ENCODE measurements around the gene HSD3B7. TPM values are rescaled to one million over a fixed set of nuclear protein-coding genes. Genes with fewer than 3 reads are reported as not detected.

Gene HSD3B7
- total and polyA plus RNA-seq, 10 donors = 5.3 to 24.5 (median 18.1) TPM

- Histone ChIP-seq H3K4me1 (peaks cover 0 to 17% (median 12%) of the 10 kb centered on the region in 6 donors), H3K27ac (no peak overlapping the region), H3K36me3 (peaks cover 0 to 15% (median 7%) of the 10 kb centered on the region in 6 donors), H3K9me3 (no peaks in the 10 kb centered on the region), H3K27me3 (replicated peaks in 1 of 7) (peaks cover 0 to 6% (median 0%) of the 10 kb centered on the region in 7 donors), H3K4me3 (no peak overlapping the region)
- no peak for DNase-seq
- intact Hi-C loops (cut with DNase I; ENCODE audit: low total_unique reads) = loop anchor here (5.0 kb wide), 1 partner anchor 875 kb away; no protein-coding TSS in a partner anchor
- 80 to 89% (median 88%) methylated on average over 15 to 21 of the region's 21 CpGs for WGBS, 5 donors
- TF ChIP-seq POLR2AphosphoS5 (IDR thresholded peaks at IDR 0.05) (no peak), POLR2A (IDR thresholded peaks at IDR 0.05) (no peak), CTCF (IDR thresholded peaks at IDR 0.05 in 8 of 11, conservative IDR thresholded peaks at IDR 0.05 in 3 of 11) (no peak)
Observed at GRCh38 chr16:30992276-30992780, 7.3 kb downstream of the HSD3B7 start.

DNA sequence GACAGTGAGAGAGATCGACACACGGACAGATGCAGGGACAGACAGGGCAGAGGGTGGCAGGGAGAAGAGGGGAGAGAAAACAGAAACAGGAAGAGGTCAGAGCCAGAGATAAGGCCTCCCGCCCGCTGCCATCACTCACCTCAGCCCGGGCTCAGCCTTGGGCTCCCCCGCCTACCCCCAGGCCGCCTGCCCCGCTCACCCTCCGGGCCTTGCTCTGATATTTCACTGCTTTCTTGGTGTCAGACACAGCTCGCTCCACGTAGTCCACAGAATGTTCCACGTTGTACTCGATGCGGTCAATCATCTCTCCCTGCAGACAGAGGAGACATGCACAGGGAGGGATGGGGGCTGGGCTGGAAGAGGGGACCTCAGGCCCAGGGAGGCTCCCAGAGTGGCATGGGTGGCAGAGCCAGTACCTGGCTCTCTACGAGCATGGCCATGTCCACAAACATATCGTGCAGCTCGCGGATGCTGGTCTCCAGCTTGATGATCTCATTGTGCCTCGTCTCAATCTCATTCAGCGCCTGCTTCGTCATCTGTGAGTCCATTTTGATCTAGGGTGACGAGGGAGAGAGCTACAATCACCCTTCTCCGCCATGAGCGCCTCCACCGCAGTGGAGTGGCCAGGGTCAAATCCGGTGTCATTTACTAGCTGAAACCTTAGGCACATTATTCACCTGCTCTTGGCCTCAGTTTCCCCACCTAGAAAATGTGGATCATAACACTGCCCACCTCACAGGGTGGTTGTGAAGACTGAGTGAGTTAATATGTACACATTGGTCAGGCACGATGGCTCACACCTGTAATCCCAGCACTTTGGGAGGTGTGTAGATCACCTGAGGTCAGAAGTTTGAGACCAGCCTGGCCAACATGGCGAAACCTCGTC lies 8.2 kb downstream of the HSD3B7 start:
- Histone ChIP-seq H3K27ac (no peak overlapping the region), H3K4me1 (peaks cover 0 to 26% (median 16%) of the 10 kb centered on the region in 6 donors), H3K27me3 (replicated peaks in 1 of 7) (peaks cover 0 to 10% (median 0%) of the 10 kb centered on the region in 7 donors), H3K36me3 (peaks cover 0 to 7% (median 0%) of the 10 kb centered on the region in 6 donors), H3K4me3 (no peak overlapping the region), H3K9me3 (no peaks in the 10 kb centered on the region)
- TF ChIP-seq POLR2AphosphoS5 (IDR thresholded peaks at IDR 0.05) (no peak), POLR2A (IDR thresholded peaks at IDR 0.05) (no peak), CTCF (IDR thresholded peaks at IDR 0.05 in 8 of 11, conservative IDR thresholded peaks at IDR 0.05 in 3 of 11) (no peak)
- WGBS, 5 donors = 69 to 81% (median 76%) methylated on average over 29 of the region's 29 CpGs
- intact Hi-C loops (cut with DNase I; ENCODE audit: low total_unique reads) = loop anchor here (5.0 kb wide), 1 partner anchor 874 kb away; no protein-coding TSS in a partner anchor
- DNase-seq = no peak

DNA sequence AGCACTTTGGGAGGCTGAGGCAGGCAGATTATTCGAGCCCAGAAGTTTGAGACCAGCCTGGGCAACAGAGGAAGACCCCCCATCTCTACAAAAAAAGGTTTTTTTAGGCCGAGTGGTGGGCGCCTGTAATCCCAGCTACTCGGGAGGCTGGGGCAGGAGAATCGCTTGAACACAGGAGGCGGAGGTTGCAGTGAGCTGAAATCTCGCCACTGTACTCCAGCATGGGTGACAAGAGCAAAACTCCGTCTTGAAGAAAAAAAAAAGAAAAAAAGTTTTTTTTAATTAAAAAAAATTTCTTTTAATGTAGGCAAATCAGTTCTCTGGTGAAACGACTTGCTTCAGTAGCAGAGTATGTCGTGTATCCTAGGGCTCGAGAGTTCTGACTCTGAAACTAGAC lies 10.9 kb downstream of the HSD3B7 start:
- no peaks in the 10 kb centered on the region for H3K36me3 ChIP-seq
- H3K27me3 ChIP-seq (replicated peaks in 1 of 7) = peaks cover 0 to 10% (median 0%) of the 10 kb centered on the region in 7 donors
- 79 to 88% (median 82%) methylated on average over 11 of the region's 11 CpGs for WGBS, 5 donors
- H3K4me1 ChIP-seq = peaks cover 0 to 28% (median 17%) of the 10 kb centered on the region in 6 donors
- intact Hi-C loops (cut with DNase I; ENCODE audit: low total_unique reads) = no loop called here
- TF ChIP-seq POLR2A (IDR thresholded peaks at IDR 0.05) (no peak), CTCF (IDR thresholded peaks at IDR 0.05 in 8 of 11, conservative IDR thresholded peaks at IDR 0.05 in 3 of 11) (no peak), POLR2AphosphoS5 (IDR thresholded peaks at IDR 0.05) (no peak)
- H3K4me3 ChIP-seq = peak overlapping the region in 2 of 8 donors; percentile 47 to 76
- DNase-seq = no peak
- H3K9me3 ChIP-seq = no peaks in the 10 kb centered on the region
- peak overlapping the region; percentile 53 to 90 (median 79) for H3K27ac ChIP-seq

All from spleen (tissue), 11 donors.